IPS DF 19.7 (cell line): ENCODE data around the gene GNL1.
A peak's percentile ranks its signal among the peaks of the same experiment; 100 is the strongest.
"Not testable (repeated sequence)": the region's sequence is repeated elsewhere in the genome, so short reads cannot be mapped to it uniquely, and the experiment has no call there.

Experiments
- DNase-seq: peaks from one replicate; pipeline ENCODE4 v3.0.0-alpha.2; 2013; ENCODE audit warnings: low read depth, low spot score

GNL1 gene

DNA sequence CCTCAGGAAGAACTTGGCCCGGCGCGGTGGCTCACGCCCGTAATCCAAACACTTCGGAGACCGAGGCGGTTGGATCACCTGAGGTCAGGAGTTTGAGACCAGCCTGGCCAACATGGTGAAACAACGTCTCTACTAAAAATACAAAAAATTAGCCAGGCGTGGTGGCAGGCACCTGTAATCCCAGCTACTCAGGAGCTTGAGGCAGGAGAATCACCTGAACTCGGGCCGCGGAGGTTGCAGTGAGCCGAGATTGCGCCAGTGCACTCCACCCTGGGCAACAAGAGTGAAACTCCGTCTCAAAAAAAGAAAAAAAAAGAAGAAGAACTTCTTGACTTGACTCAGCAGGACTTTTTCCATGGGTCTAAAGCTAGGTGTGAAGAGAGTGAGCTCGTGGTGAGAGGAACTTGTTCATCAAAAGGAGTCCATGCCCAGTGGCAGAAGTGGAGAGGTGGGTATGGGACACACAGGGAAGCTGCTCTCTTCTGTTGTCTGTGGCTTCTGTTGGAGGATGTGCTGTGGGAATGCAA, 26.9 kb downstream of the GNL1 start:
- not testable (repeated sequence) for DNase-seq

DNA sequence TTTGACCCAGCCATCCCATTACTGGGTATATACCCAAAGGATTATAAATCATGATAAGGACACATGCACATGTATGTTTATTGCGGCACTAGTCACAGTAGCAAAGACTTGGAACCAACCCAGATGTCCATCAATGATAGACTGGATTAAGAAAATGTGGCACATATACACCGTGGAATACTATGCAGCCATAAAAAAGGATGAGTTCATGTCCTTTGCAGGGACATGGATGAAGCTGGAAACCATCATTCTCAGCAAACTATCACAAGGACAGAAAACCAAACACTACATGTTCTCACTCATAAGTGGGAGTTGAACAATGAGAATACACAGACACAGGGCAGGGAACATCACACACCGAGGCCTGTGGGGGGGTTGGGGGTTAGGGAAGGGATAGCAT, 29.8 kb downstream of the GNL1 start:
- not testable (repeated sequence) for DNase-seq

GRCh38 chr6:30521952-30522351, 34.3 kb downstream of the GNL1 start:
- not testable (repeated sequence) for DNase-seq

DNA sequence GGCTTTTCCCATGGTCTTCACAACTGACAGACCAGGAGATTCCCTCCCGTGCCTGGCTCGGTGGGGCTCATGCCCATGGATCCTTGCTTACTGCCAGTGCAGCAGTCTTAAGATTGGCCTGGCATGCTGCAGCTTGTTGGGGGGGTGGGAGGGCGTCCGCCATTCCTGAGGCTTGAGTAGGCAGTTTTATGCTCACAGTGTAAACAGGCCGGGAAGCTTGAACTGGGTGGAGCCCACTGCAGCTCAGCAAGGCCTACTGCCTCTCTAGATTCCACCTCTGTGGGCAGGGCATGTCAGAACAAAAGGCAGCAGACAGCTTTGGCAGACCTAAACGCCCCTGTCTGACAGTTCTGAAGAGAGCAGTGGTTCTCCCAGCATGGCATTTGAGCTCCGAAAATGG, 35.2 kb downstream of the GNL1 start:
- not testable (repeated sequence) for DNase-seq

DNA sequence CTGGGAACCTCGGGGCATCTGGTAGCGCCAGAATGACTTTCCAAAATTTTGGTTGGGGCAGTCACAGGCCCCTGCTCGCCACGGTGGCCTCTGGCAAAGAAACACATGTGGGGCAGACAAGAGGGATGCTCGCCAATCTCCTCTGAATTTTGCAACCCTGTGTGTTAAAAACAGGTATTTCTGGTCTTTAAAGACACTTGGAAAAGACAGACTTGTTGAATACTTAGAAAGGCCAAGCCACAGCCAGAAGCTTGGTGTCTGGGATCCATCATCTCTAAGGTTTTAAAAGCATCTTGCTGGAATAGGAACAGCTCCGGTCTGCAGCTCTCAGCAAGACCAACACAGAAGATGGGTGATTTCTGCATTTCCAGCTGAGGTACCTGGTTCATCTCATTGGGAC, 35.8 kb downstream of the GNL1 start:
- DNase-seq, result no peak

DNA sequence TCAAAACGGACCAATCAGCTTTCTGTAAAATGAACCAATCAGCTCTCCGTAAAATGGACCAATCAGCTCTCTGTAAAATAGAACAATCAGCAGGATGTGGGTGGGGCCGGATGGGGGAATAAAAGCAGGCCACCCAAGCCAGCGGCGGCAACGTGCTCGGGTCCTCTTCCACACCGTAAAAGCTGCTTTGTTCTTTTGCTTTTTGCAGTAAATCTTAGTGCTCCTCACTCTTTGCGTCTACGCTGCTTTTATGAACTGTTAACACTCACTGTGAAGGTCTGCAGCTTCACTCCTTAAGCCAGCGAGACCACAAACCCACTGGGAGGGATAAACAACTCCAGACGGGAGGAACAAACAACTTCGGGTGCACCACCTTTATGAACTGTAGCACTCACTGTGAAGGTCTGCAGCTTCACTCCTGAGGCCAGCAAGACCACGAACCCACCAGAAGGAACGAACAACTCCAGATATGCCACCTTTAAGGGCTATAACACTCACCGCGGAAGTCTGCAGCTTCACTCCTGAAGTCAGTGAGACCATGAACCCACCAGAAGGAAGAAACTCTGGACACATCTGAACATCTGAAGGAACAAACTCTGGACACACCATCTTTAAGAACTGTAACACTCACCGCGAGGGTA, 37.7 kb downstream of the GNL1 start:
- not testable (repeated sequence) for DNase-seq

- not testable (repeated sequence) for DNase-seq
Measured at GRCh38 chr6:30517767-30518504, 38.4 kb downstream of the GNL1 start.

- DNase-seq, result not testable (repeated sequence)
Measured at GRCh38 chr6:30516754-30517076, 39.6 kb downstream of the GNL1 start.

DNA sequence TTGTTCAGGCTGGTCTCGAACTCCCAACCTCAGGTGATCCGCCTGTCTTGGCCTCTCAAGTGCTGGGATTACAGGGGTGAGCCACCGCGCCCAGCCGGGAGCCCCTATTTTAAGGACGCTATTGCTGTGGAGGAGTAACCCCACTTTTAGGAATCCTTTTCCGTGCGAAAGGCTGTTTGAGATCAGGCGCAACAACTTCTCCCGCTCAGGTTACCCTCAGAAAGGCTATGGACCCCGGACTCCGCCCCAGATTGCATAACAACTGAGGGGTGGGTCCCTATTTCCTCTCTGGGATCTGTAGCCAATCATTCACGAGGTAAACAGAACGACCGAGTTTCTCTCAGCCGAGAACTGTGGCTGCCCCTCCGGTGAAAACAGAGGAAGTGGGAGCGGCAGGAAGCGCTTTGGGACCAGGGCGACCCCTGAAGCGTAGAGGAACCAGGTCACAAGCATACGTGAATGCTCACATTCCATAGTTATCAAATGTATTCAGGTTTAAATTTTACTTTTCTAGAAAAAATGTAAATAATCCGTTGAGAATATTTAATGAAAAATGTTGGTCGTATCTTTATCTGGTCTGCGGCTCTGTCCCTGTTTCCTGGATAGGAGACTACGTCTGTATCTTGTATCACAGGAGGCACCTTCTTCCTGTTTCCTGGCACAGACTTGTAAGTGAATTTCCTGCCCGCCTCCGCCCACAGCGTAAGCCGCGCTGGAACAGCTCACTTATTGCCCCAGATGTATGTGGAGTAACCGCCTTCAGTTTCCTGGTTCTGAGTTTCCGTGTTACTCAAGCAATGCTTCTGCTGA, 40.1 kb downstream of the GNL1 start:
- DNase-seq, result peak; percentile 94

- no peak for DNase-seq
Measured at GRCh38 chr6:30515106-30515505, 41.2 kb downstream of the GNL1 start.

DNA sequence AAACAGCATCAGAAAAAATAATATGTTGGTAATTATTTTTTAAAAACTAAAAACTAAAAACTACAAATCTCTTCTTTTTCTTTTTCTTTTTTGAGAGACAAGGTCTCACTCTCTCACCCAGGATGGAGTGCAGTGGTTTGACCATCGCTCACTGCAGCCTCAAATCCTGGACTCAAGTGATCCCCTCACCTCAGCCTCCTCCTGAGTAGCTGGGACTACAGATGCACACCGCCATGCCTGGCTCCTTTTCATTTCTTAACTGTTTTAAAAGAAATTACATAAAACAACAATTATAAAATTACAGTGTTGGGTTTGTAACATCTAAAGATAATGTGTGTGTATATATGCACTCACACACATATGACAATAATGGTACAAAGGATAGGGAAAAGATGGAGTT, 42.8 kb downstream of the GNL1 start:
- DNase-seq, result no peak

DNA sequence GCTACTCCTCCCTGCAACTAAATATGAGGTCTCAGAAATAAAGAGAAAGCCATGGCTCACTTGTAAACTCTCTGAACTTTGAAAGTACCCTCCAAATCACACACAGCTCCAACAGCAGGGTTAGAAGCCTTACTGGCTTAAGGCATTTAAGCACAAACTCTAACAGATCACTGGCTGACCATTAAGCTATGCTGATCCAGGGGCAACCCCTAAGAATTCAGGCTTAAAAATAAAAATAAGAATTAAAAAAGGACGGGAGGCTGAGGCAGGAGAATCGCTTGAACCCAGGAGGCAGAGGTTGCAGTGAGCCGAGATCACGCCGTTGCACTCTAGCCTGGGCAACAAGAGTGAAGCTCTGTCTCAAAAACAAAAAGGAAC, 45.1 kb downstream of the GNL1 start:
- DNase-seq, result no peak

GRCh38 chr6:30510419-30511168, 45.7 kb downstream of the GNL1 start:
- DNase-seq, result no peak

GRCh38 chr6:30508890-30509736, 47.2 kb downstream of the GNL1 start:
- DNase-seq, result no peak

GRCh38 chr6:30507849-30508827, 48.2 kb downstream of the GNL1 start:
- no peak for DNase-seq

DNA sequence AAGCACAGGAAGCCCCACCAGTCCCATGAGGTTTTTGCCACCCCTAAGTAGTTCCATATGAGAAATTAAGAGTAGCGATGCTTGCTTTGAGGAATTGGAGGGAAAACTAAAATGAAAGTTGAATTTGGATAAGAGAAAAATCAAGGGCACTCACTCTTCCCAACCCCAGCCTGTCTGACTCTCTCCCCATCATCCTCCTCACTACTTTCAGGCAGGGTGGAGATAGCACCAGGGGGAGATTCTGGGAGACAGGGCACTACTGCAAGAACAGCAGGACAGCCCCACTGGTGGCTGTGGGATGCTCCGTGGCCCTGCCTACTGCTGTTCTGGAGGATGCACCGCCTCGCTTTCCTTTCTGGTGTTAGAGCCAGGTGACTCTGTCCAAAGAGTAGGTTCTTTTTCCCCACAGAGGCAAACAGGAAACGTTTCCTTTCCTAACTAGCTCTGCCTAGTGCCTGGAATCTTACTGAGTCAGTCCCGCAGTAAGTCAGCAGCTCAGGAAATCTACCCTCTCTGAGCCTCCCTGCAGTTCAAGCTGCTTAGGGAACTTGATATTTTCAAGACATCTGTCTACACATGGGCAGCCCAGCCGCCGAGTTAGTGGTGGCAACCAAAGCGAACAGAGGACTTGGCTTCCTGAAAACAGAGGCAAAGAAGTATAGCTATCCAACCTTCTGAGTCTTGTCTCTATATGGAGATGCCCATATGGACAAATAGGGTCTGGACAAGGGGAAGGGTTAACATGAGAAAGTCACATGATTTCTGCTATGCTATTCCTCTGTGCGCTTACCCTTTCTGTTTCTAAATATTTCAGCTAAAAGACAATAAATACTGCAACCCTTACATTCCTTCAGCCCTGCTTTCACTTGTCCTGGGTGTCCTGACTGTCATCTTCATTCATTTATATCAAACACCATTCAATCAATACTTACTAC, 55.6 kb downstream of the GNL1 start:
- no peak for DNase-seq

GRCh38 chr6:30498705-30499104, 57.6 kb downstream of the GNL1 start:
- DNase-seq, result not testable (repeated sequence)

DNA sequence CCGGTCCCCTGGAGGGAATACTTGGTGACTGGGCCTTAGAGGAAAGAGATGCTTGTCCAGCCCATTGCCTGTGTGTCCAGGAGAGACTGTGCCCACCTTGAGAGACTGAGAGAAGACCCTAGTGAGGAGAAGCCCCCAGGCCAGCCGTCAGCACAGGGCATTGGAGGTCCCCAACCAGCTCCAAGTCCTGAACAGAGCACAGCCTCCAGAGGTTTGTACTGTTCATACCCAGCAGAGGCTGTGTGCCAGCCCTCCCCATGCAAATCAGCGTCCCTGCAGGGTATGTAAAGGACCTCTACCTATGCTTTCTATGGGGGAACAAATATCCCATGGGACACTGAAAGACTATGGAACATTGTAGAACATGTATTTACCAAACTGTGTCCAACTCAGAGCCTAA, 58.6 kb downstream of the GNL1 start:
- no peak for DNase-seq

GRCh38 chr6:30497261-30497599, 59.1 kb downstream of the GNL1 start:
- DNase-seq, result not testable (repeated sequence)
